Head of caudate nucleus (tissue), 42 donors: Measurements from ENCODE around the gene LY6G5C.

ENCODE experiments used
- DNase-seq, 42 donors: peaks; one replicate each; pipeline versions ENCODE4 v3.0.0 to v3.0.0-alpha.2; 2020 to 2021; ENCODE audit warnings: mixed read lengths in 7 of 42
- intact Hi-C: fragments of 100-400 bp; cut with DNase I; formaldehyde crosslinking; loops from one replicate; pipeline ENCODE4 v1.15.0; 2022

Gene LY6G5C

DNA sequence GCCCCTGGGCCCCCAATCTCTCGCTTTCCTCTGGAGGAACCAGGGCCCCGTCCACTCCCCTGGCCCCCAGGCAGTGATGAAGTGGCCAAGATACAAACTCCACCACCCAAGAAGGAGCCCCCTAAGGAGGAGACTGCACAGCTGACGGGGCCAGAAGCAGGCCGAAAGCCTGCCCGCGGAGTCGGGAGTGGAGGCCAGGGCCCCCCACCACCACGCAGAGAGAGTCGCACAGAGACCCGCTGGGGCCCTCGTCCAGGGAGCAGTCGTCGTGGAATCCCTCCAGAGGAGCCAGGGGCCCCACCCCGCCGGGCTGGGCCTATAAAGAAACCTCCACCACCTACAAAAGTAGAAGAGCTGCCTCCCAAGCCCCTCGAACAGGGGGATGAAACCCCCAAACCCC lies 49.7 kb downstream of the LY6G5C start:
- DNase-seq, result no peak
- intact Hi-C loops, result no loop called here

DNA sequence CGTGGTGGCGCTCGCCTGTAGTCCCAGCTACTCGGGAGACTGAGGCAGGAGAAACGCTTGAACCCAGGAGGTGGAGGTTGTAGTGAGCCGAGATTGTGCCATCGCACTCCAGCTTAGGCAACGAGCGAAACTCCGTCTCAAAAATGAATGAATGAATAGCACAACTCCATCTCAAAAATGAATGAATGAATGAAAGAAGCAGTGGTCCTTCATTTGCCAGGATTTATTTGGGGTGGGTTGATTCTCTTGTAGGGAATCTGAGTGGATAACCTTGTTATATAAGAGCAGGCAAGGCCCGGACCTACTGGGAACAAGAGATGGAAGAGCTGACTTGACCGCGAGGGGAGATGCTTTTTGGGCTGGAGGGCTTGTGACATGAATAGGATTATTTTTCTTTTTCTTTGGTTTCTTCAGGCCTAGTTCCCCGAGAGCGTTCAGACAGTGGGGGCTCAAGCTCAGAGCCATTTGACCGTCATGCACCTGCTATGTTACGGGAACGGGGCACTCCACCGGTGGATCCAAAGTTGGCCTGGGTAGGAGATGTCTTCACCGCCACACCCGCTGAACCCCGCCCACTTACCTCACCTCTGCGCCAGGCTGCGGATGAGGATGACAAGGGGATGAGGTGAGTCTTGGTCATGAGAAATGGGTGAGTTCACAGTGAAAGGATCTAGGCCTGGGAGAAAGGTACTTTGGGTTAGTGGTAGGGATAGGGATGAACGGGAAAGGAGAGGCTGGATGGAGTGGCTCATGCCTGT lies 50.5 kb downstream of the LY6G5C start:
- DNase-seq, result no peak
- intact Hi-C loops, result no loop called here

DNA sequence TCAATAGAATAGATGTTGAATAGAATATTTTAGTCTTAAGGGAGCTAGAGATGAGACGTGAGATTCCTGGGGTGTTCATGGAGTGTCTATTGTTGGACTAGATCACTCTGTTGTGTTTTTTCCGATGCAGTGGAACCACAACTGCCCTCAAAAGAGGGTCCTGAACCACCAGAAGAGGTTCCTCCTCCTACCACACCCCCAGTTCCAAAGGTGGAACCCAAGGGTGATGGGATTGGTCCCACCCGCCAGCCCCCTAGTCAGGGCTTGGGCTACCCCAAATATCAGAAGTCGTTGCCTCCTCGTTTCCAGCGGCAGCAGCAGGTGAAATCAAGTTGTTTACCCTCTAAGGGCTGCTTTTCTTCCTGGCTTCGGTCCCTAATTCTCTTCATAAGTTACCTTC lies 51.9 kb downstream of the LY6G5C start:
- intact Hi-C loops, result no loop called here
- DNase-seq, result no peak

DNA sequence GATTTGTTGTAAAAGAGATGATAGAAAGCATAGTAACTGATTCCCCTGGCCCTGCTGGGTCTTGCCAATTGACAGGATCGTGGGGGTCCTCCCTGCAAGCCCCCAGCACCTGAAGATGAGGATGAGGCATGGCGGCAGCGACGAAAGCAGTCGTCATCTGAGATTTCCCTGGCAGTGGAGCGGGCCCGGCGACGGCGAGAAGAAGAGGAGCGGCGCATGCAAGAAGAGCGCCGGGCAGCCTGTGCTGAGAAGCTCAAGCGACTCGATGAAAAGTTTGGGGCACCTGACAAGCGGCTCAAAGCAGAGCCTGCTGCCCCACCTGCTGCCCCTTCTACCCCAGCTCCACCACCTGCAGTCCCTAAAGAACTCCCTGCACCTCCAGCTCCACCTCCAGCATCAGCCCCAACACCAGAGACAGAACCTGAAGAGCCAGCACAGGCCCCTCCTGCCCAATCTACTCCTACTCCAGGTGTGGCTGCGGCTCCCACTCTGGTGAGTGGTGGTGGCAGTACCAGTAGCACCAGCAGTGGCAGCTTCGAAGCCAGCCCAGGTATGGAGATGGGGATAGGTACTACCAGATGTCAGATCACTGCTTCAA lies 53.1 kb downstream of the LY6G5C start:
- intact Hi-C loops, result no loop called here
- no peak for DNase-seq

DNA sequence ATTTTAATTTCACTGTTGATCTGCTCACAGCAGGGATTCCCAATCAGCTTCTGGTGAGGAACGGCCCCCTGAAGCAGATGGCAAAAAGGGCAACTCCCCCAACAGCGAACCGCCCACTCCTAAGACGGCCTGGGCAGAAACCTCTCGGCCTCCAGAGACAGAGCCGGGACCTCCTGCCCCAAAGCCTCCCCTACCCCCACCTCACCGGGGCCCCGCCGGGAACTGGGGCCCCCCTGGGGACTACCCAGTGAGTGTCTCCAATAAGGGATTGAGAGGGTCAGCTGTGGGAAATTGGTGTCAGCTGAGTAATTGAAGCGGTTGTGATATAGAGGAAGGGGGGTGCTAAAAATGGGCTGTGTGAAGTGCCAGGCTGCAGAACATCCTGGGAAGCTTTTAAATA lies 53.9 kb downstream of the LY6G5C start:
- DNase-seq, result no peak
- intact Hi-C loops, result no loop called here
